HG03060 (cell line): ENCODE results near the gene AGAP2.
A peak's percentile ranks its signal among the peaks of the same experiment; 100 is the strongest.

ENCODE experiments used
- ATAC-seq: cut with Tn5 transposase; IDR thresholded peaks from one replicate; pipeline ENCODE4 v1.9.1; 2021; ENCODE audit warnings: low read depth, moderate number of reproducible peaks; ENCODE audit not compliant: unreplicated experiment

The AGAP2 gene

DNA sequence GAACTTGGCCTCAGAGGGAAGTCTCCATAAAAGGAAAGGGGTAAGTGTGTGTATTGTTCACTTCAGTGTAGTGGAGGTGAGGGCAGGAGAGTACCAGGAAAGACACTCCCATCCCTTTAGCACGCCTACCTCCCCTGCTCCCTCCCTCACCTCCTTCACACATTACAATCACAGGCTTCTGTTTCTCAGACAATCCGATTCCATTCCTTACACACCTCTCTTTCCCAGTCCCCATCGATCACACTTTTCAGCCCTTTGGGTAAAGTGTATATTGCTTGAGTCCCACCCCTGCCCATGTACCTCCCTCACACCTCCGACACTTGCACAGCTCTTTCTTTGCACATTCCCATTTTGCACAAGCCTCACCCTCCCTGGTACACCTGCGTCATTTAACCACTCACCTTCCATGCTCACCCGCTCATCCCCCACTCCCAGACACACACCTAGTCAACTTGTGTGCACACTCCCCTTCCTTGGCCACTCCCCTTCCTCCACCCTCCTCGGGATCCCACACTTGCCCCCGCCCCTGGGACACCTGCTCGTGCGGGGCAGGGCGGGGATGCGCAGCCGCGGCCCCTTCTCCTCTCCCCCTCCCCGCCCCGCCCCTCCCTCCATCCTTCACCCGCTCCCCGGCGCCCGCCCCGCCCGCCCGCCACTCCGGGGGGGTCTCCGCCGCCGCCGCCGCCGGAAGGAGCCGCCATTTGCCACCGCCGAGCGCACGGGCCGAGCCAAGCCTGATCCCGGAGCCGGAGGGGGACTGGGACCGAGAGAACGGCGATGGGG lies 16.1 kb upstream of the AGAP2 start, which contains the start of gene MARCHF9:
TSS of gene MARCHF9 (plus strand) at position 693 of the 783 bp plus-strand sequence. CDS start 426 bp downstream, outside the sequence.
- no peak for ATAC-seq

DNA sequence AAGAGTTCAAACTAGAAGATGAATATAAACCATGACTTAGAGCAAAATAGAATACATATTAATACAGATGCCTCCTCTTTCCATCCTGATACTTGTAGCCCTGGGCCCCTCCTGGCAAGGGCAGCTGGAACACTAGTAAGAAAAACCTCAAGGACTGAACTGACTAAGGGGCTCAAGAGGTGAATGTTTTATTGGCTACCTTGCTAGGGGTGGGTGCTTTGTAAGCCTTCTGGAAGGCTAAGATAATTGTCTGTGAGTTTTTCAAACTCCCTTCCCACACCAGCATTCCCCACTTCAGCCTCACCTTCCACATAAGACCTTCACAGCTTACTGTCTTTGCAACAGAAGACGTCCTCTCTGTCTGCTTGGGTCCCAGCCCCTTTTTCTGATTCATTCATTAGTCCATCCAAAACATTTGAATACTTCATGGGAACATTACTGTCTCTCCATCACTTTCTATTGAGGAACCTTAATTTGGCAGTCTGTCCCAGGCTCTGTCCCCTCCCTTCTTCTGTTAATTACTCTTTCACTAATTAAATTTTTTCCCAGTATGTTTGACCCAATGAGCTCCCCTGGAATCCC lies 15.3 kb upstream of the AGAP2 start:
- ATAC-seq, result no peak

DNA sequence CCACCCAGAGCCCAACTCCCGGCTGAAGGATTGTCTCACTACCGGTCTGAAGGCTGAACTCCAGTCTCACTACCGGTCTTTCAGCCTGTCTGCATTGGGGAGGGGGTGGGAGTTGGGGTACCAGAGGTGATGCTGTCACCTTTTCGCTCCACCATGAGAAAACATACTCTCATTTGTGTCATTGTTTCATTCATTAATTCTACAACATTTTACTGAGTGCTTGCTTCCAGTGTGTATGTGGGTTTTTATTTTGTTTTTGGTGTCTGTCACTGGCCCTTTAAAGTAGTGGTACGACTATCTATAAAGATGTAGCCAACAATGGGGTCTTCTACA lies 14.1 kb upstream of the AGAP2 start:
- ATAC-seq, result no peak

DNA sequence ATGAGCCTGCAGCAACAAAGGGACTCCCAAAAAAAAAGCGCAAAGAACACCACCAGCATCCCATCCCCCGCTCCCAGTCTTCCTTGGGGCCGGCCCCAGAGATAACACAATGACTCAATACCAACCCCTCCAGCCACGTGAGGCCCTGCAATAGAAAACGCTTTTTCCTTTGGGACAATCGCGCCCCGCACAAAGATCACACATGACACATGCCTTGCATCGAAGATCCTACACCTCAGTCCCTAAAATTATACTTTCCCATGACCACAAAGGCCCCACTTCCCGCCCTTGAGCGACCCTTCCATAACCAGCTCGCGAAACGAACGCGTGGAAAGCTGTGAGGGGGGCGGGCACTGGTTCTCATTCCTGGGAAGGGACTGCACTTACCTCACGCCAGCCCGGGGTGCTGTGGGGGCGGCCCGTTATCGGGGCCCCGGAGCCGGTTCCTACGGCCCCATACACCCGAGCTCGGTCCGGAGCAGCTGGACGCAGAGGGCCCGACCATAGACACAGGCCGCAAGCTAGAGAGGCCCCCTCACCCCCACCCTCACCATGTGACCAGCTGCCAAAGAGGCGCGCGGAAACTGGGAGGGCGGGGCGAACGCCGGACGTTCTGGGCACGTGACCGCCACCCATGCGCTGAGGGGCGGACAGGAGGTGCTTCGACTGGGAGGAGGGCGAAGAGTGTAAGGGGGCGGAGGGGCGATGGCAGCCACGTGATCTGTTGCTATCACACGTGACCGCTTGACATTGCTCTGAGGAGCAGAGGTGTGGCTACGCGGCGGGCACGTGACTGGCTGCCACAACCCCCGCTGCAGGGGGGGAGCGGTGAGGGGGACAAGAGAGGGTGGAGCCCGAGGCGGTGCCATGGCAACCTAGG lies 13.5 kb upstream of the AGAP2 start, which contains the start of gene CDK4:
TSS of gene CDK4 (minus strand) at position 523 of the 880 bp plus-strand sequence. CDS start 593 bp downstream, outside the sequence.
- peak; percentile 71 for ATAC-seq

DNA sequence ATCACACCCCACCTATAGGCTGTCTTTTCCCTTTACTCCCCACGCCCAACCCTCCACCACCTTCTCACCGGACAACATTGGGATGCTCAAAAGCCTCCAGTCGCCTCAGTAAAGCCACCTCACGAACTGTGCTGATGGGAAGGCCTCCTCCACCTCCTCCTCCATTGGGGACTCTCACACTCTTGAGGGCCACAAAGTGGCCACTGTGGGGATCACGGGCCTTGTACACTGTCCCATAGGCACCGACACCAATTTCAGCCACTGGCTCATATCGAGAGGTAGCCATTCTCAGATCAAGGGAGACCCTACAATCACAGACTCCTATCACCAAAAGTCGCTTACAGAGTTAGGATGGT lies 12.9 kb upstream of the AGAP2 start:
- ATAC-seq, result no peak

DNA sequence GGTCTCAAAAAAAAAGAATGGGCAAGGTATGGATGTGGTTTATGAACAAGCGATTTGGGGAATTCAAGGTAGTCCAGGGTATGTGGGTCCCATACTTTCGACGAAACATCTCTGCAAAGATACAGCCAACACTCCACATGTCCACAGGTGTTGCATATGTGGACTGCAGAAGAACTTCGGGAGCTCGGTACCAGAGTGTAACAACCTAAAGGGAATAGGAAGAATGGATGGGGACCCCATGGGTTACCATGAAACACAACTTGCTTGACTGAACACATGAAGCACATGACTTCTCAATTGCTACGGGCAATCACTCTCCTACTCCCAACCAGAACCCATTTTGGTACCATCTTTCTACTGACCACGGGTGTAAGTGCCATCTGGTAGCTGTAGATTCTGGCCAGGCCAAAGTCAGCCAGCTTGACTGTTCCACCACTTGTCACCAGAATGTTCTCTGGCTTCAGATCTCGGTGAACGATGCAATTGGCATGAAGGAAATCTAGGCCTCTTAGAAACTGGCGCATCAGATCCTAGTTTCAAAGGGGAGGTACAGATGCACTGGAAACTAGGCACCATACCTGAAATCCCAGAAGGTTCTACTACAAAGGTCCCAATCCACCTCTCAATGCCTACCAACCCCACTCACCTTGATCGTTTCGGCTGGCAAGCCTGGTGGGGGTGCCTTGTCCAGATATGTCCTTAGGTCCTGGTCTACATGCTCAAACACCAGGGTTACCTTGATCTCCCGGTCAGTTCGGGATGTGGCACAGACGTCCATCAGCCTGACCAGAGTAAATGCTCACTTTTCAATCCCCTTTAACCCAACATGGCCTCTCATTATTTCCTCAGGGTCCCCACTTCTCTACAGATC lies 12.3 kb upstream of the AGAP2 start:
- ATAC-seq, result no peak

DNA sequence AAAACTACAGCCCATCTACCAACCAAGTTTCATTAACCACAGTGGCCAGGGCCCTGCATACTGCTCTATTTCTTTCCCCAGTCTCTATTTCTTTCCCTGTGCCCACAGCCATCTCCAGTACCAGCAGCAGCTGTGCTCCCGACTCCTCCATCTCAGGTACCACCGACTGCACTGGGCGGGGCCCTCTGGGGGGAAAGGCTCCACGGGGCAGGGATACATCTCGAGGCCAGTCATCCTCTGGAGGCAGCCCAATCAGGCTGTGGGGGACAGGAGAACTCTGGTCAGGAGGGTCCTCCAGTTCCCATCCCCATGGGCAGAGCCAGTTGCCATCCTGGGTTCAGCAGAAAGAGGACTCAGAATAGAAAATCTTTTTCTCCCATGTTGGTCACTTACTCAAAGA lies 10.5 kb upstream of the AGAP2 start:
- no peak for ATAC-seq

DNA sequence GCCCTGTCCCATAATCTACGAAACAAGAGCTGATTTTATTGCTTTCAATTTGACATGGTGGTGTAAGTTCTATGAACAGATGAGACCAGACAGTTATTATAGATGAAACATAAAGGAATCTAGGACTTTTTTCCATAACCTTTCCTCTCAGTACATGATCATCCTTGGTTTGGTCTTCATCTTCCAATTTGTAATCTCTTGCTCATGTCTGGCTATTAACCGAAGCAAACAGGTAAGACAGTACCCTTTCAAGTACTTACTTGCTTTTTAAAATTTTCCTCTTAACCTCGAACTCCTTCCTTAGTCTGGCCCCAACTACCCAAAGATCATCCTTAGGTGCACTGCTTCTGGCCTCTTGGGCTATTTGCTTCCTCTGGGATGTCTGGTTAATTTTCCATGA lies 7.5 kb upstream of the AGAP2 start:
- ATAC-seq, result no peak

DNA sequence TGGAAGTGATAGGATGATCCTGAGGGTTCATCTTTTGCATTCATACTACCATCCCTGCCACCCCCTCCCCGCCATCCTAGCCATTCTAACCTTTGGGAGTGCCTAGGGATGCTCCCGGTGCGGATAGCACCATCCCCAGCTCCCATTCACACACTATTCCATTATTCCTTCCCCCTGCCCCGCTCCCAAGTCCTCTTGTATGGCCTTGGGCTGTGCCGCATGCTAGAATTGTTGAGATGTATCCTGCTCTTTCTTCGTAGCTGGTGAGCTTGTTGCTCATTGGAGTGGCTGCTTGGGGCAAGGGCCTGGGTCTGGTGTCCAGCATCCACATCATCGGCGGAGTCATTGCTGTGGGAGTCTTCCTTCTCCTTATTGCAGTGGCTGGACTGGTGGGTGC lies 6.9 kb upstream of the AGAP2 start:
- no peak for ATAC-seq

DNA sequence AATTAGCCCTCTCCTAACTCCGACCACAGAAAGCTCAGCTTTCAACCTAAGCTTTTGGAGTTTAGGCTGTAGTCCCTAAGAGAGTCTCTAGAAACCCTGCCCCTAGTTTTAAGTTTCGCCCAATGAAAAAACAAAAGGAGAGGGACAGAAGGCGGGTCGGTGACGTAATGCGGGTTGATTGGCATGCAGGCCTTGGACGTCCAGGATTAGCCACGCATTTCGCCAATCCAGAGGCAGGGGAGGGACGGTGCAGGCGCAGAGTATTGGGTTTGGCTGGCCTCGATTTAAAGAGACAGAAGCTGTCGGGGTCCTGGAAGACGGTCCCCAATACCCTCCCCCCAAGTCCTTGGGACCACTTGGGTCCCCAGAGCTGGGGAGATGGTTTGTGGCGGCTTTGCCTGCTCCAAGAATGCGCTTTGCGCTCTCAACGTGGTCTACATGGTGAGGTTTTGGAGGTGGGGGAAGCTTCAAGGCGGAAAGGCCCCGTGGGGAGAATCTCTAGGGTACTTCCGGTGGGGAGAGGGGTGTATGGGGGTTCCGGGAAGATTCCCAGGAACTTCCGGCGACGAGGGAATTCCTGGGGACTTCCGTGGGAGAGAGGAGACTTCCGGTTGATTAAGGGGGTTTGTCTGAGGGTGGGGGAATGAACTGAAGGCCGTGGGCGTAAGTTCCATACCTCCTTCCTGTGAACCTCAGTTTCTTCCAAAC lies 6.4 kb upstream of the AGAP2 start, which contains the start of gene TSPAN31:
TSS of gene TSPAN31 (plus strand) at position 263 of the 708 bp plus-strand sequence. CDS start at position 379, 116 bp downstream.
- ATAC-seq, result peak; percentile 79

DNA sequence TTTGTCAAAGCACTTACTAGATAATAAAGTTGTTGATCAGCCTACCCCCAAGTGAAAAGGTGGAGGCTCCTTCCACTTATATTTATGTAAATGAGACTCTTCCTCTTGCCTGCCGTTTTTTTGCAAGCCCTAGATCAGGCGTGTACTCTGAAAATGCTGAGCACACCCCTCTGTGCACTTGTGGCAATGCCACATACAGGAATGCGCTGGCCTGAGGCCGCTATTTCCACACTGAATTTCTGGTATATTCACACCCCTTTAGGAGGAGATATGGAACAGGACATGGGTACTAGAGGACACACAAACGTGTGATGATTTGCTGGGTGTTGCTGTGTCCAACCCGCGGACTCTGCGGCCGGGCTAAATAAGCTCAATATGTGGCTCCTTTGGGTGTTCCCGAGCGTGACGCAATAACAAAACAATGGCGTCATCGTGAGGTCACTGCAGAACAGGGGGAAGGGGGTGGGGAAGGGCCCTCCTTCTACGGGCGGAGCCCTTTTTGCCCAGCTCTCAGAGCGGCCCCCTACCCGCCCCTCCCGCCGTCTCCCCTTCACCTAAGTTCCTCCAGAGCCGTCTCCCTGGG lies 5.7 kb upstream of the AGAP2 start:
- peak; percentile 3 for ATAC-seq

DNA sequence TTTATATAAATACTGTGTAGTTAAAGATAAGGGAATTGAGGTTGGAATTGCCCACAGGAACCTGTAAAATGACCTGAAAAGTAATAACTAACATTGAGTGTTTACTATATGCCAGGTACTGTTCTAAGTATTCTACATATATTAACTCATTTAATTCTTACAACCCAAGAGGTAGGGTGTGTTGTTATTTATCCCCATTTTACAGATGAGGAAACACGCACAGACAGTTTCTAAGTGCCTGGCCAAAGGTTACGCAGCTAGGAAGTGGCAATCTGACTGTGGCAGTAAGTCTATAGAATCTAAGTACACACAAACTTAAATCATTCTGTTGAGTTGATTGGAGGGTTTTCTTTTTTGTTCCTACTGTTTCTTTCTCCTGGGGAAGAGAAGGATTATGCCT lies 5.2 kb upstream of the AGAP2 start:
- ATAC-seq, result no peak

DNA sequence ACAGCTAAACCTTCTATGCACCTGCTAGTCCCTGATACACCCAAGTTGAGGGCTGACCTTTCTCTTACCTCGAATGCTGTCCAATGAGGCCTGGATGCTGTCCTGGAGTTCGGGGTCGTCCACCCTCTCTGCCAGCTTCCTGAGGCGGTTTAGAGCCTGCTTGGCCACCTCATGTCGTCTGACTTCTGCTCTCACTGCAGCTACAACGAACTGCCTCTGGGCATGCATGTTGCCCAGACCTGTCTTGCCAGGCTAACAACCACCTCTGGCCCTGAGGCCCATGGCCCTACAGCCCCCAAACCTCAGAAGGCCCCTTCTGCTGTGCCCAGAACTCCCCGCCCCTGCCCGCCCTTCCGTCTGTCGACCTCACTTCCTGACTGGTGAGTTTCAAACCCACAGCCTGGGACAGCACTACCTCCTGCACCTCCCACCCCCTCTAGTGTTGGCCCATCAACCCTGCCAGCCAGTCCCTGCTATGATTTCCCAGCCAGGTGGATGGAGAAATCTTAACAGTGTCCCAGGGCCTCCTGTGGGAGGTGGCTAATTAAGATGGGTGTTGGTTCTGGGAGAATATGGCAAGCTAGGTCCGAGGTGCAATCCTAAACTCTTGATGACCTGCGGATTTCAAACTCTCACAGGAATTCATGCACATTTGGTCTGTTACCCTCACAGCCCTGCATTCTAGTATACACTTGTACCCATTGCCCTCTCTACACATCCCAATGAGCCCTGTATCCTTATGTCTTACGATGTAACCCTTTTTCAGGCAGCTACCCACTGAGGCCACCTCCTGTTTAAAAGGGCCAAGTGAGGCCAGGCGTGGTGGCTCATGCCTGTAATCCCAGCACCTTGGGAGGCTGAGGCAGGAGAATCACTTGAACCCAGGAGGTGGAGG lies 3.5 kb upstream of the AGAP2 start:
- peak; percentile 44 for ATAC-seq

DNA sequence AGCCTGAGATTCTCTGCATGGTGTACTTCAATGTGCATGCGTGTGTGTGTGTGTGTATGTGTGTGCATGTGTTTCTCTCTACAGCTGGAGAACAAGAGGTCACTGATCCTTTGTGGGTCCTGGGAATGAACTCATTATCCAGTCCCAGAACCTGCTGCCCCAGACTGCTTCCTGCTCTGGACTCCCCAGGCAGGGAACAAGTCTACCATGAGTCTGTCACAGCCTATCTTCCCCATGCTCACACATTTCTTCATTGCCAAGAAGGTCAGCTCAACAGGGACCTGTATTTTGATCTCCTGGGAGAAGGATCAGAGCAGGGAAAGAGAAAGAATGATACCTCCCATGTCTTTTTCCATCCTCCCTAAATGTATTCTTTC lies 2.9 kb upstream of the AGAP2 start:
- no peak for ATAC-seq

DNA sequence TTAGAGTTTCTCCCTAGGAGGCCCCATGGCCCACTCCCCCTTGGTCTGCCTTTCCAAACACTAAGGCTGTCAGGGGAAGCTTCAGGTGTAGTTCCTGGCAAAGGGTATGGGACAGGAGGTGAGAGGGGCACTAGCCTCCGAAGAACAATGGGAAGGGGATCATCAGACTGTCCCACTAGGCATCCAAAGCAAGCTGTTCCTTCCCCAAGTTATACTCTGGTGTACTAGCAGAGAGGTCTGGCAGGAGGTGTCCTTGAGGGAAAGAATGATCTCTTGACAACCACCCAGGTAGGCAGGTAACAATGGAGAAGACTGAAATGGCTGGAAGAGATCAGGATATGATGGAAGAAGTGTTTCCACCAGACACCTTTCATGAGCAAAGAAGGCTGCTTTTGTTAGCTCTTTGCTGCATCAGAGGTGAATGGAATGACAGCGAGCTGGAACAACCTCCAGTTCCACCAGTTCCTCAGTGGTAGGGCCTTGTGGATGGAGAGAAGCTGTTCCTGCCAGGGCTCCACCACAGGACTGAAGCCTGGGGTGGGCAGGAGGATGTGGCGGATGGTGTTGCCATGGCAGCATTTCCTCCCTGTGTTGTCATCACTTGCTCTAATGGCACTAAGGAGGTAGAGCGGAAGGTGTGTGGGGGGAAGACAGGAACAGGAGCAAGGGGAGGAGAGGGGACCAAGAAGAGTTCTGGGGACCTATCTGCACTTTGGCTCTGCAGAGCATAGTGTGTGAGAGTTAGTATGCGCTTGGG lies 2.3 kb upstream of the AGAP2 start:
- ATAC-seq, result peak; percentile 34

DNA sequence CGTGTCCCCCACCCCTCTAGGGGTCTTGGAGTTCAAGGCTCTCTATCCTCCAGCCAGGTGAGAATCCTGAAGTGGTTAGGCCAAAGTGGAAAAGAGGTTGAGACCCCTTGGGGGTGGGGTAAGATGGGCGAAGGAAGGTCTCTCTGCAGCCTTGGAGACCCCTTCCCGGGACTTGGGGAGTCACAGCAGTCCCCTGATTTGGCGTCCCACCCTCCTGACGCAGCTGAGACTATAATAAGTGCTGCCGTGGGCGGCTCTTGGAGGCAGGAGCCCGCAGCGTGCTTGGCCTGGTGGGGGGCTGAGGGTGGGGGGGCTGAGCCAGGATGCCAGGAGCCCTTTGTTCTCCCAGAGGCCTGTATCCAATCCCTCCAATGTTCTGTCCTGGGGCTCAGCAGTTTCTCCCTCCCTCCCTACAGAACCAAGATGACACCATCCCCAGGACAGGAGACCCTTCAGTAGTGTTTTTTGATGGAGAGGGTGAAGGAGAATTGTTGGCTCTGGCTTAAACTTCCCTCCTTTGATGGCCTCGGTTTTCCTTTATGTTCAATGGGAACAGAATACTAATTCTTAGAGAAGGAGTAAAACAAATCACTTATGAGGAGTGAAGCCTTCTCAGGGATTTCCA lies 1.5 kb upstream of the AGAP2 start:
- no peak for ATAC-seq

DNA sequence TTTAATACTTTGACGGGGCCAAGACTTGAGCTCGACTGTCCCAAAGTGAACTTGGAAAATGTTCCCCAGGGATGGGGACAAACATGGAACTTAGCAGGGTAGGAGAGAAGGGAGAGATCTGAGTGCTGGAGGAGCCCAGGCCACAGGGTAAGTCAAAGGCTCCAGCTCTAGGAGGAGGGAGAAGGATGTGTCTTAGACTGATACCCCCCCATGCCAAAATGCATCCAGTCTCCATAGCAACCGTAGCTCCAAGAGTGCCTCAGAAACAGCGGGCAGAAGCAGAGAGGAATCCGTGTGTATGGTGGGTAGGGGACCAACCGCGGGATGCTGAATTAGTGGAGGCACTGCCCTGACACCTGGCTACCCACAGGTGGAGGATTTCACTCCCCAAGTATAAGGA lies 845 bp upstream of the AGAP2 start:
- ATAC-seq, result no peak
